Upper lobe of left lung (tissue), 6 donors: ENCODE results near the gene STX1B. TPM values are rescaled to one million over a fixed set of nuclear protein-coding genes. Genes with fewer than 3 reads are reported as not detected.

ENCODE experiments used
- ATAC-seq, 2 donors: fragments of 200-7000 bp; cut with Tn5 transposase; one replicate each; pipeline ENCODE4 v1.9.1; 2022; ENCODE audit warnings: mild to moderate bottlenecking in 2 of 2, moderate library complexity in 2 of 2; ENCODE audit not compliant: low FRiP score in 2 of 2
- DNase-seq, 2 donors: peaks; one replicate each; pipeline ENCODE4 v3.0.0-alpha.2; 2019 to 2020
- H3K27ac ChIP-seq, 4 donors: fragments of 200-600 bp; sonication (generic); one replicate each; pipeline ENCODE4 v1.5.1; 2016 to 2019
- H3K27me3 ChIP-seq, 4 donors: fragments of 200-600 bp; sonication (generic); one replicate each; pipeline ENCODE4 v1.5.1; 2017 to 2019
- H3K36me3 ChIP-seq, 4 donors: fragments of 200-600 bp; sonication (generic); one replicate each; pipeline ENCODE4 v1.5.1; 2016 to 2019
- H3K4me1 ChIP-seq, 4 donors: fragments of 200-600 bp; sonication (generic); one replicate each; pipeline ENCODE4 v1.5.1; 2018 to 2019
- H3K4me3 ChIP-seq, 4 donors: fragments of 200-600 bp; sonication (generic); one replicate each; pipeline ENCODE4 v1.5.1; 2017 to 2019; ENCODE audit warnings: mild to moderate bottlenecking in 2 of 4, moderate library complexity in 1 of 4
- H3K9me3 ChIP-seq, 4 donors: fragments of 200-600 bp; sonication (generic); one replicate each; pipeline ENCODE4 v1.5.1; 2018 to 2019
- EP300 ChIP-seq, 4 donors: sonication (generic); formaldehyde crosslinking; IDR thresholded peaks; one replicate each; pipeline ENCODE4 v1.5.1; 2017; ENCODE audit warnings: antibody characterized with exemption in 4 of 4, control low read depth in 2 of 4
- POLR2A ChIP-seq, 4 donors: fragments of 450-650 bp; IDR thresholded peaks; one replicate each; pipeline ENCODE4 v1.5.1; 2016 to 2017; ENCODE audit warnings: antibody characterized with exemption in 4 of 4, mild to moderate bottlenecking in 2 of 4
- POLR2AphosphoS5 ChIP-seq, 2 donors: sonication (generic); formaldehyde crosslinking; IDR thresholded peaks; one replicate each; pipeline ENCODE4 v1.5.1; 2017; ENCODE audit warnings: antibody characterized with exemption in 2 of 2
- WGBS, 2 donors: methylation state at CpG; one replicate each; pipeline ENCODE4 v1.1.5; 2017 to 2018; 5-methylcytosine and 5-hydroxymethylcytosine counted together
- total RNA-seq, 6 donors: library from RNA; depleted of rRNA in 4 of 6; stranded (reverse); fragments of >200 nt in 4 of 6; gene quantifications; one replicate each; pipeline versions ENCODE4 v1.1.0 to v1.2.1, GENCODE V29; 2016 to 2021
- TF ChIP-seq, protein P1 (sequence below), 6 experiments: fragments of 450-650 bp in 4 of 6; fragments of 200-600 bp in 2 of 6; sonication (generic) in 2 of 6; IDR thresholded peaks; one replicate each; pipeline ENCODE4 v1.5.1; 2016 to 2019; ENCODE audit warnings: antibody characterized with exemption in 6 of 6
- donor health status: DM: no; HTN: no; CAD: no; lungs with moderate emphysema.
- donor health status: DM: no; HTN: yes; CAD: no; lungs with severe emphysema.

Gene STX1B
- total RNA-seq, 6 donors from 2014 or later: 0.30 to 2.1 (median 0.51) TPM

DNA sequence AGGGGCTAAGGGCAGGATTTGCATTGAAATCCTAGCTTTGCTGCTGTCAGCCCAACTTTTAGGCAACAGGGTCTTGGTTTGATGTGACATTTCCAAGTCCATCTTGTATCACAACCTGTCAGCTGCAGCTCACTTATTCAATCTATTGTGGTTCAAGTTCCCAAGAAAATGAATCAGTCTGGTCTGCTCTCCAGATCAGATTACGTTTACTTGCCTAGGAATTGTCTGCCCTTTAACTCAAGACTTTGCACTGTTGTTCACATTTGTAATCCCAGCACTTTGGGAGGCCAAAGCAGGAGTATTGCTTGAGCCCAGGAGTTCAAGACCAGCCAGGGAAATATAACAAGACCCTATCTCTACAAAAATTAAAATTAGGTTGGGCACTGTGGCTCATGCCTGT lies 32.9 kb upstream of the STX1B start:
- 100% methylated on average over 1 of the region's 1 CpG for WGBS, 2 donors
- no peak overlapping the region for H3K4me3 ChIP-seq
- ATAC-seq (no peak), DNase-seq (no peak)
- no peak overlapping the region for H3K27ac ChIP-seq
- no peaks in the 10 kb centered on the region for H3K27me3 ChIP-seq
- TF ChIP-seq EP300 (IDR thresholded peaks at IDR 0.05) (no peak), POLR2AphosphoS5 (IDR thresholded peaks at IDR 0.05) (no peak), POLR2A (IDR thresholded peaks at IDR 0.05) (no peak)
- TF ChIP-seq, protein P1, sequence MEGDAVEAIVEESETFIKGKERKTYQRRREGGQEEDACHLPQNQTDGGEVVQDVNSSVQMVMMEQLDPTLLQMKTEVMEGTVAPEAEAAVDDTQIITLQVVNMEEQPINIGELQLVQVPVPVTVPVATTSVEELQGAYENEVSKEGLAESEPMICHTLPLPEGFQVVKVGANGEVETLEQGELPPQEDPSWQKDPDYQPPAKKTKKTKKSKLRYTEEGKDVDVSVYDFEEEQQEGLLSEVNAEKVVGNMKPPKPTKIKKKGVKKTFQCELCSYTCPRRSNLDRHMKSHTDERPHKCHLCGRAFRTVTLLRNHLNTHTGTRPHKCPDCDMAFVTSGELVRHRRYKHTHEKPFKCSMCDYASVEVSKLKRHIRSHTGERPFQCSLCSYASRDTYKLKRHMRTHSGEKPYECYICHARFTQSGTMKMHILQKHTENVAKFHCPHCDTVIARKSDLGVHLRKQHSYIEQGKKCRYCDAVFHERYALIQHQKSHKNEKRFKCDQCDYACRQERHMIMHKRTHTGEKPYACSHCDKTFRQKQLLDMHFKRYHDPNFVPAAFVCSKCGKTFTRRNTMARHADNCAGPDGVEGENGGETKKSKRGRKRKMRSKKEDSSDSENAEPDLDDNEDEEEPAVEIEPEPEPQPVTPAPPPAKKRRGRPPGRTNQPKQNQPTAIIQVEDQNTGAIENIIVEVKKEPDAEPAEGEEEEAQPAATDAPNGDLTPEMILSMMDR (IDR thresholded peaks at IDR 0.05): no peak
- no peaks in the 10 kb centered on the region for H3K9me3 ChIP-seq
- H3K36me3 ChIP-seq: peaks cover 9 to 49% (median 38%) of the 10 kb centered on the region in 4 donors
- no peaks in the 10 kb centered on the region for H3K4me1 ChIP-seq

DNA sequence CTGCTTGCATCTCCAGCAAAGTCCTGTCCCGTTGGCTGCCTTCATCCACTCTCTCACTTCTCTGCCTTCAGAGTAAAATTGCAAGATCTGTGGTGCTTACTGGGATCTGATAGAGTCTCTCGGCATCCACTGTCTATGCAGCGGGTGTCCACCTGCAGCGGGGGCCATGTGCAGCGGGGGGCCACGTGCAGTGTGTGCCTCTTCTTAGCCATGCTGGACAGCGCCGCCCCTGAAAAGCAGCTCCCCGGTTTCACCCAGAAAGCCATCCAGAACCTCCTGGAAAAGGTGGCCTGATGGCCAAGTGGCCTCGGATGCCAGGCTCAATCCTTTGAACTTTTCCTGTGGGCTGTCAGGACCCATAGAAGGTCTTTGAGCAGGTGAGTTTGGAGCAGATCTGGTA lies 32.4 kb upstream of the STX1B start:
- Histone ChIP-seq H3K9me3 (no peaks in the 10 kb centered on the region), H3K4me3 (no peak overlapping the region), H3K27me3 (no peaks in the 10 kb centered on the region), H3K36me3 (peaks cover 9 to 54% (median 43%) of the 10 kb centered on the region in 4 donors), H3K4me1 (no peaks in the 10 kb centered on the region), H3K27ac (no peak overlapping the region)
- TF ChIP-seq POLR2A (IDR thresholded peaks at IDR 0.05) (no peak), EP300 (IDR thresholded peaks at IDR 0.05) (no peak)
- TF ChIP-seq, protein P1 (IDR thresholded peaks at IDR 0.05): no peak
- no peak for DNase-seq
- ATAC-seq: no peak
- 81 to 97% methylated on average over 2 to 10 of the region's 10 CpGs for WGBS, 2 donors

DNA sequence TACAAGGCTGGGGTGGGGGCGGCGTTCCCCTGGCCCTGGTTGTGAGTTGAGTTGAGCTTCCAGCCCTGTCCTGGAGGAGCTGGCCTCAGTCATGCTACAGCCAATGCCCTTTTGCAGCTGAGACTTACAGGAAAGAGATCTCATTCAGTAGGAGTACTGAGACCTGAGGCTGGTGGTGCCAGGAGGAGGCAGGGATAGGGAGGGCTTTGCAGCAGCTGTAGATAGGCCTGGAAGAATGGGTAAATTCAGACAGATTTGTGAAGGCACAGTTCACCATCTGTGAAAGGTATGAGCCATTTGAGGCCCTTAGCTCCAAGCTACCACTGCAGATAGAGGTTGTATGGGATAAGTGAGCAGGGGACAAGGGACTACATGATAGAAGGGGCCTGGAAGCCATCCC lies 28.6 kb upstream of the STX1B start:
- 89 to 100% methylated on average over 2 of the region's 2 CpGs for WGBS, 2 donors
- Histone ChIP-seq H3K4me3 (no peak overlapping the region), H3K27me3 (no peaks in the 10 kb centered on the region), H3K9me3 (no peaks in the 10 kb centered on the region), H3K27ac (no peak overlapping the region), H3K36me3 (peaks cover 9 to 85% (median 54%) of the 10 kb centered on the region in 4 donors), H3K4me1 (peaks cover 7 to 24% (median 13%) of the 10 kb centered on the region in 4 donors)
- no peak for ATAC-seq
- TF ChIP-seq, protein P1 (IDR thresholded peaks at IDR 0.05): no peak
- TF ChIP-seq EP300 (IDR thresholded peaks at IDR 0.05) (no peak), POLR2AphosphoS5 (IDR thresholded peaks at IDR 0.05) (no peak), POLR2A (IDR thresholded peaks at IDR 0.05) (no peak)
- no peak for DNase-seq

DNA sequence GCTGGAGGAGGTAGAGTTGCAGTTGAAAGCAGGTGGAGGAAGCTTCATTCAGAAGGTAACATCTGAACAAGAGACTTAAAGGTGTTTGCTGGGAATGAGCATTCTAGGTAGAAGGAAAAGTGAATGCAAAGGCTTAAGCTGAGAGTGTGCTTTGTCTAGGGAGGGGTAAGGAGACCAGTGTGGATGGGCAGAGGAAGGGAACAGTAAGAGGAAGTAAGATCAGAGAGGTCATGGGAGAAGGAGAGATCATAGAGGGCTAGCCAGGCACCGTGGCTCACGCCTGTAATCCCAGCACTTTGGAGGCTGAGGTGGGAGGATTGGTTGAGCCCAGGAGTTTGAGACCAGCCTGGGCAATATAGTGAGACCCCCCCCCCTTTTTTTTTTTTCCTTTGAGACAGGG lies 26.3 kb upstream of the STX1B start:
- Histone ChIP-seq H3K36me3 (peaks cover 9 to 66% (median 42%) of the 10 kb centered on the region in 4 donors), H3K27me3 (no peaks in the 10 kb centered on the region), H3K4me1 (peaks cover 9 to 33% (median 21%) of the 10 kb centered on the region in 4 donors), H3K27ac (no peak overlapping the region), H3K9me3 (no peaks in the 10 kb centered on the region), H3K4me3 (no peak overlapping the region)
- DNase-seq: peak in 1 of 2 donors; percentile 24
- WGBS, 2 donors: 42 to 43% methylated on average over 2 of the region's 2 CpGs
- TF ChIP-seq, protein P1 (IDR thresholded peaks at IDR 0.05): no peak
- TF ChIP-seq POLR2AphosphoS5 (IDR thresholded peaks at IDR 0.05) (no peak), POLR2A (IDR thresholded peaks at IDR 0.05) (no peak), EP300 (IDR thresholded peaks at IDR 0.05) (no peak)
- ATAC-seq: no peak
